WTC11 (cell line): ENCODE results near the gene MEF2D.

Experiments used
- CREB1 ChIP-seq: sonication (generic); formaldehyde crosslinking; IDR thresholded peaks from 2 replicates; pipeline ENCODE4 v1.8.0; 2023; ENCODE audit warnings: mild to moderate bottlenecking, missing genetic modification reagents
- JUN ChIP-seq: sonication (generic); formaldehyde crosslinking; IDR thresholded peaks from 2 replicates; pipeline ENCODE4 v1.8.0; 2023; ENCODE audit warnings: mild to moderate bottlenecking, missing genetic modification reagents
- TF ChIP-seq, protein P1 (sequence below): fragments of 200-600 bp; IDR thresholded peaks from 2 replicates; pipeline ENCODE4 v1.8.0; 2022; ENCODE audit warnings: antibody characterized with exemption
- TF ChIP-seq, protein P2 (sequence below): sonication (generic); formaldehyde crosslinking; IDR thresholded peaks from 2 replicates; pipeline ENCODE4 v1.8.0; 2022; ENCODE audit warnings: missing genetic modification reagents
- TF ChIP-seq, protein P3 (sequence below): sonication (generic); formaldehyde crosslinking; IDR thresholded peaks from 2 replicates; pipeline ENCODE4 v1.8.1; 2023; ENCODE audit warnings: mild to moderate bottlenecking, missing genetic modification reagents, moderate library complexity
- TF ChIP-seq, protein P4 (sequence below): fragments of 250-450 bp; sonication (Bioruptor Pico); conservative IDR thresholded peaks from 2 replicates; pipeline ENCODE4 v1.9.0; 2021; ENCODE audit warnings: mild to moderate bottlenecking
- TF ChIP-seq, protein P5 (sequence below): sonication (generic); formaldehyde crosslinking; IDR thresholded peaks from 2 replicates; pipeline ENCODE4 v1.8.1; 2023; ENCODE audit warnings: mild to moderate bottlenecking, moderate library complexity, missing genetic modification reagents
- TF ChIP-seq, protein P6 (sequence below): sonication (generic); formaldehyde crosslinking; IDR thresholded peaks from 2 replicates; pipeline ENCODE4 v1.8.0; 2022; ENCODE audit warnings: mild to moderate bottlenecking, missing genetic modification reagents
- TF ChIP-seq, protein P7 (sequence below): sonication (generic); formaldehyde crosslinking; IDR thresholded peaks from 2 replicates; pipeline ENCODE4 v1.8.0; 2022; ENCODE audit warnings: mild to moderate bottlenecking, missing genetic modification reagents
- TF ChIP-seq, protein P8 (sequence below): sonication (generic); formaldehyde crosslinking; IDR thresholded peaks from 2 replicates; pipeline ENCODE4 v1.8.1; 2022; ENCODE audit warnings: low read depth, mild to moderate bottlenecking, moderate library complexity, missing genetic modification reagents, borderline replicate concordance

DNA sequence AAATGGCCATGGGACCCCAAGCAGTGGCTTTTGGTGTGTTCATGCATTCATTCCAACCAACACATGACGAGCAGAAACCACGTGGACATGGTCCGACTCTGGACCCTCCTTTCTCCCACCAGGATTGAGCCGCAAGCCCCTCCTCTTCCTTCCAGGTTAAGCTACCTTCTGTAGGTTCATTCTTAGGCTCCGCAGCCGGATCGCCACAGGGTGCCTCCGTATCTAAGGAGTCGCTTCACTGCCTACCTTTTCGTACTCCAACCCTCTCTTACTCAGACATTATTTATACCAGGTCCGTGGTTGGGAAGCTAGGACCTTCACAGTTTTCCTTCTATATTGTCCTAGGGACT is 67.9 kb downstream of the MEF2D start:
- TF ChIP-seq, protein P1, sequence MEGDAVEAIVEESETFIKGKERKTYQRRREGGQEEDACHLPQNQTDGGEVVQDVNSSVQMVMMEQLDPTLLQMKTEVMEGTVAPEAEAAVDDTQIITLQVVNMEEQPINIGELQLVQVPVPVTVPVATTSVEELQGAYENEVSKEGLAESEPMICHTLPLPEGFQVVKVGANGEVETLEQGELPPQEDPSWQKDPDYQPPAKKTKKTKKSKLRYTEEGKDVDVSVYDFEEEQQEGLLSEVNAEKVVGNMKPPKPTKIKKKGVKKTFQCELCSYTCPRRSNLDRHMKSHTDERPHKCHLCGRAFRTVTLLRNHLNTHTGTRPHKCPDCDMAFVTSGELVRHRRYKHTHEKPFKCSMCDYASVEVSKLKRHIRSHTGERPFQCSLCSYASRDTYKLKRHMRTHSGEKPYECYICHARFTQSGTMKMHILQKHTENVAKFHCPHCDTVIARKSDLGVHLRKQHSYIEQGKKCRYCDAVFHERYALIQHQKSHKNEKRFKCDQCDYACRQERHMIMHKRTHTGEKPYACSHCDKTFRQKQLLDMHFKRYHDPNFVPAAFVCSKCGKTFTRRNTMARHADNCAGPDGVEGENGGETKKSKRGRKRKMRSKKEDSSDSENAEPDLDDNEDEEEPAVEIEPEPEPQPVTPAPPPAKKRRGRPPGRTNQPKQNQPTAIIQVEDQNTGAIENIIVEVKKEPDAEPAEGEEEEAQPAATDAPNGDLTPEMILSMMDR, result no peak
- TF ChIP-seq, protein P2, sequence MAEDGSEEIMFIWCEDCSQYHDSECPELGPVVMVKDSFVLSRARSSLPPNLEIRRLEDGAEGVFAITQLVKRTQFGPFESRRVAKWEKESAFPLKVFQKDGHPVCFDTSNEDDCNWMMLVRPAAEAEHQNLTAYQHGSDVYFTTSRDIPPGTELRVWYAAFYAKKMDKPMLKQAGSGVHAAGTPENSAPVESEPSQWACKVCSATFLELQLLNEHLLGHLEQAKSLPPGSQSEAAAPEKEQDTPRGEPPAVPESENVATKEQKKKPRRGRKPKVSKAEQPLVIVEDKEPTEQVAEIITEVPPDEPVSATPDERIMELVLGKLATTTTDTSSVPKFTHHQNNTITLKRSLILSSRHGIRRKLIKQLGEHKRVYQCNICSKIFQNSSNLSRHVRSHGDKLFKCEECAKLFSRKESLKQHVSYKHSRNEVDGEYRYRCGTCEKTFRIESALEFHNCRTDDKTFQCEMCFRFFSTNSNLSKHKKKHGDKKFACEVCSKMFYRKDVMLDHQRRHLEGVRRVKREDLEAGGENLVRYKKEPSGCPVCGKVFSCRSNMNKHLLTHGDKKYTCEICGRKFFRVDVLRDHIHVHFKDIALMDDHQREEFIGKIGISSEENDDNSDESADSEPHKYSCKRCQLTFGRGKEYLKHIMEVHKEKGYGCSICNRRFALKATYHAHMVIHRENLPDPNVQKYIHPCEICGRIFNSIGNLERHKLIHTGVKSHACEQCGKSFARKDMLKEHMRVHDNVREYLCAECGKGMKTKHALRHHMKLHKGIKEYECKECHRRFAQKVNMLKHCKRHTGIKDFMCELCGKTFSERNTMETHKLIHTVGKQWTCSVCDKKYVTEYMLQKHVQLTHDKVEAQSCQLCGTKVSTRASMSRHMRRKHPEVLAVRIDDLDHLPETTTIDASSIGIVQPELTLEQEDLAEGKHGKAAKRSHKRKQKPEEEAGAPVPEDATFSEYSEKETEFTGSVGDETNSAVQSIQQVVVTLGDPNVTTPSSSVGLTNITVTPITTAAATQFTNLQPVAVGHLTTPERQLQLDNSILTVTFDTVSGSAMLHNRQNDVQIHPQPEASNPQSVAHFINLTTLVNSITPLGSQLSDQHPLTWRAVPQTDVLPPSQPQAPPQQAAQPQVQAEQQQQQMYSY (CRISPR knock-in tag), result no peak
- TF ChIP-seq, protein P3, sequence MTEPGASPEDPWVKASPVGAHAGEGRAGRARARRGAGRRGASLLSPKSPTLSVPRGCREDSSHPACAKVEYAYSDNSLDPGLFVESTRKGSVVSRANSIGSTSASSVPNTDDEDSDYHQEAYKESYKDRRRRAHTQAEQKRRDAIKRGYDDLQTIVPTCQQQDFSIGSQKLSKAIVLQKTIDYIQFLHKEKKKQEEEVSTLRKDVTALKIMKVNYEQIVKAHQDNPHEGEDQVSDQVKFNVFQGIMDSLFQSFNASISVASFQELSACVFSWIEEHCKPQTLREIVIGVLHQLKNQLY (CRISPR knock-in tag), result no peak
- TF ChIP-seq, protein P4, sequence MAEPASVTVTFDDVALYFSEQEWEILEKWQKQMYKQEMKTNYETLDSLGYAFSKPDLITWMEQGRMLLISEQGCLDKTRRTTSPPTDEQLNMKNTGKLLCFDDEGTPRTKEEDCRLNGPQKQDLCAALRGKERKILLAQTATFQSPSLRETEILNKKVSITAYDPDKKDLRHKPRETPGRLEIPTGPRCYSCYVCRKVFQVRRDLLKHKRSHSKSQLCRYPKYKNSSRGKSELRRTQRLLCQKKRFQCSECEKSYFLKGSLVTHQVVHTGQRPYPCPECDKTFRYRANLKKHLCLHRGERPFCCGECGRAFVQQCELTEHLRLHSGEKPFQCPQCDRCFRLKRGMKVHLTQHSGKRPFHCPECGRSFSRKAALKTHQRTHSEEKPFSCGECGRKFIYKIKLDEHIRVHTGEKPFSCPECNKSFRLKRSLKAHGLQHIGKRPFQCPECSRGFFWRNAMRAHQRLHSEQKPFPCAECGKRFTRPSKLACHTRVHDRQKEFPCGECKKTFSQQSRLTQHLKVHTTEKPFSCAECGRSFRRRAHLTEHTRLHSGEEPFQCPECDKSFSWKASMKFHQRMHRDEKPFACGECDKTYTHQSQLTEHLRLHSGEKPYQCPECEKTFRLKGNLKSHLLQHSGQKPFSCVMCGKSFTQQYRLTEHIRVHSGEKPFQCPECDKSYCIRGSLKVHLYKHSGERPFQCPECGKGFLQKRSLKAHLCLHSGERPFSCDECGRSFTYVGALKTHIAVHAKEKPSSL (CRISPR knock-in tag), result no peak
- TF ChIP-seq CREB1 (CRISPR knock-in tag) (no peak), JUN (no peak)
- TF ChIP-seq, protein P5, sequence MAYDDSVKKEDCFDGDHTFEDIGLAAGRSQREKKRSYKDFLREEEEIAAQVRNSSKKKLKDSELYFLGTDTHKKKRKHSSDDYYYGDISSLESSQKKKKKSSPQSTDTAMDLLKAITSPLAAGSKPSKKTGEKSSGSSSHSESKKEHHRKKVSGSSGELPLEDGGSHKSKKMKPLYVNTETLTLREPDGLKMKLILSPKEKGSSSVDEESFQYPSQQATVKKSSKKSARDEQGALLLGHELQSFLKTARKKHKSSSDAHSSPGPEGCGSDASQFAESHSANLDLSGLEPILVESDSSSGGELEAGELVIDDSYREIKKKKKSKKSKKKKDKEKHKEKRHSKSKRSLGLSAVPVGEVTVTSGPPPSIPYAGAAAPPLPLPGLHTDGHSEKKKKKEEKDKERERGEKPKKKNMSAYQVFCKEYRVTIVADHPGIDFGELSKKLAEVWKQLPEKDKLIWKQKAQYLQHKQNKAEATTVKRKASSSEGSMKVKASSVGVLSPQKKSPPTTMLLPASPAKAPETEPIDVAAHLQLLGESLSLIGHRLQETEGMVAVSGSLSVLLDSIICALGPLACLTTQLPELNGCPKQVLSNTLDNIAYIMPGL (CRISPR knock-in tag), result no peak
- TF ChIP-seq, protein P6, sequence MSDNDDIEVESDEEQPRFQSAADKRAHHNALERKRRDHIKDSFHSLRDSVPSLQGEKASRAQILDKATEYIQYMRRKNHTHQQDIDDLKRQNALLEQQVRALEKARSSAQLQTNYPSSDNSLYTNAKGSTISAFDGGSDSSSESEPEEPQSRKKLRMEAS (CRISPR knock-in tag), result no peak; the same call in 1 of the 2 replicates
- TF ChIP-seq, protein P7, sequence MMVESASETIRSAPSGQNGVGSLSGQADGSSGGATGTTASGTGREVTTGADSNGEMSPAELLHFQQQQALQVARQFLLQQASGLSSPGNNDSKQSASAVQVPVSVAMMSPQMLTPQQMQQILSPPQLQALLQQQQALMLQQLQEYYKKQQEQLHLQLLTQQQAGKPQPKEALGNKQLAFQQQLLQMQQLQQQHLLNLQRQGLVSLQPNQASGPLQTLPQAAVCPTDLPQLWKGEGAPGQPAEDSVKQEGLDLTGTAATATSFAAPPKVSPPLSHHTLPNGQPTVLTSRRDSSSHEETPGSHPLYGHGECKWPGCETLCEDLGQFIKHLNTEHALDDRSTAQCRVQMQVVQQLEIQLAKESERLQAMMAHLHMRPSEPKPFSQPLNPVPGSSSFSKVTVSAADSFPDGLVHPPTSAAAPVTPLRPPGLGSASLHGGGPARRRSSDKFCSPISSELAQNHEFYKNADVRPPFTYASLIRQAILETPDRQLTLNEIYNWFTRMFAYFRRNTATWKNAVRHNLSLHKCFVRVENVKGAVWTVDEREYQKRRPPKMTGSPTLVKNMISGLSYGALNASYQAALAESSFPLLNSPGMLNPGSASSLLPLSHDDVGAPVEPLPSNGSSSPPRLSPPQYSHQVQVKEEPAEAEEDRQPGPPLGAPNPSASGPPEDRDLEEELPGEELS (CRISPR knock-in tag), result no peak
- TF ChIP-seq, protein P8, sequence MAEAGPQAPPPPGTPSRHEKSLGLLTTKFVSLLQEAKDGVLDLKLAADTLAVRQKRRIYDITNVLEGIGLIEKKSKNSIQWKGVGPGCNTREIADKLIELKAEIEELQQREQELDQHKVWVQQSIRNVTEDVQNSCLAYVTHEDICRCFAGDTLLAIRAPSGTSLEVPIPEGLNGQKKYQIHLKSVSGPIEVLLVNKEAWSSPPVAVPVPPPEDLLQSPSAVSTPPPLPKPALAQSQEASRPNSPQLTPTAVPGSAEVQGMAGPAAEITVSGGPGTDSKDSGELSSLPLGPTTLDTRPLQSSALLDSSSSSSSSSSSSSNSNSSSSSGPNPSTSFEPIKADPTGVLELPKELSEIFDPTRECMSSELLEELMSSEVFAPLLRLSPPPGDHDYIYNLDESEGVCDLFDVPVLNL (CRISPR knock-in tag), result no peak
